ENCODE measurements around the gene FZR1.

FZR1 gene

DNA sequence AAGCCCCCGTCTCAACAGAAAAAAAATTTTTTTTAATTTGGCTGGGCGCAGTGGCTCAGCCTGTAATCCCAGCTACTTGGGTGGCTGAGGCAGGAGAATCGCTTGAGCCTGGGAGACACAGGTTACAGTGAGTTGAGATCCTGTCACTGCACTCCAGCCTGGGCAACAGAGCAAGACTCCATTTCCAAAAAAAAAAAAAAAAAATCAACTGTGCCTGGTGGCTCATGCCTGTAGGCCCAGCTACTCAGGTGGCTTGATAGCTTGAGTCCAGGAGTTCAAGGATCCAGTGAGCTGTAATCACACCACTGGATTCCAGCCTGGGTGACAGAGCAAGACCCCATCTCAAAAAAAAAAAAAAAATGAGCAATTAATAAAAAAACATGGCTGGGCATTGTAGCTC, 4.3 kb upstream of the FZR1 start:
- peaks cover 8% of the 10 kb centered on the region for H3K79me1 ChIP-seq (replicated peaks; ENCODE audit: low read length, poor library complexity, severe bottlenecking)
- no peak overlapping the region for H3K14ac ChIP-seq (ENCODE audit: low read length in 2 of 2)
- H3K23ac ChIP-seq (ENCODE audit: low read length in 2 of 2), result no peak overlapping the region
- no peak overlapping the region for H3K4ac ChIP-seq (ENCODE audit: low read depth in 1 of 2, low read length in 2 of 2)
- no peak overlapping the region for H4K91ac ChIP-seq (ENCODE audit: low read length)
- H2AK5ac ChIP-seq (ENCODE audit: low read length, severe bottlenecking), result no peak overlapping the region
- no peaks in the 10 kb centered on the region for H3K9me3 ChIP-seq (ENCODE audit: control insufficient read depth, low read length)
- H3K27ac ChIP-seq (ENCODE audit: low read length, poor library complexity, severe bottlenecking), result no peak overlapping the region
- no peak overlapping the region for H2BK5ac ChIP-seq (ENCODE audit: low read depth, low read length, poor library complexity, severe bottlenecking)
- no peak for DNase-seq
- no peak overlapping the region for H3K9ac ChIP-seq (ENCODE audit: low read length)
- H2BK12ac ChIP-seq (ENCODE audit: low read length in 2 of 2), result no peak overlapping the region
- H3K18ac ChIP-seq (ENCODE audit: low read depth in 1 of 2, low read length in 2 of 2), result no peak overlapping the region
- no peak overlapping the region for H3K4me3 ChIP-seq (ENCODE audit: insufficient read depth in 1 of 2, low read depth in 1 of 2, low read length in 2 of 2)
- WGBS, result 96% methylated on average over 3 of the region's 3 CpGs
- peaks cover 18% of the 10 kb centered on the region for H3K4me1 ChIP-seq (ENCODE audit: control insufficient read depth, insufficient read depth, low read depth, low read length)
- no peak overlapping the region for H2AFZ ChIP-seq (ENCODE audit: low read depth, low read length)
- H3K27me3 ChIP-seq (ENCODE audit: control insufficient read depth in 1 of 2, insufficient read depth in 1 of 2, low read length in 2 of 2), result no peaks in the 10 kb centered on the region
- no peak overlapping the region for H2BK120ac ChIP-seq (ENCODE audit: low read depth, low read length)
- peak overlapping the region; percentile 39 for H4K8ac ChIP-seq (ENCODE audit: low read length)
- H3K4me2 ChIP-seq (ENCODE audit: low read length, poor library complexity, severe bottlenecking), result no peak overlapping the region
- H2BK15ac ChIP-seq (ENCODE audit: low read depth, poor library complexity, severe bottlenecking), result no peak overlapping the region
- H3K36me3 ChIP-seq (ENCODE audit: control insufficient read depth in 1 of 2, insufficient read depth in 2 of 2, low read depth in 1 of 2, low read length in 2 of 2), result peaks cover 5 to 6% of the 10 kb centered on the region in 2 experiments

GRCh38 chr19:3503036-3503572, 3.0 kb upstream of the FZR1 start:
- H3K4me2 ChIP-seq (ENCODE audit: low read length, poor library complexity, severe bottlenecking), result no peak overlapping the region
- no peak overlapping the region for H4K91ac ChIP-seq (ENCODE audit: low read length)
- WGBS, result 87% methylated on average over 13 of the region's 13 CpGs
- H2BK12ac ChIP-seq (ENCODE audit: low read length in 2 of 2), result no peak overlapping the region
- H3K27ac ChIP-seq (ENCODE audit: low read length, poor library complexity, severe bottlenecking), result no peak overlapping the region
- H2BK5ac ChIP-seq (ENCODE audit: low read depth, low read length, poor library complexity, severe bottlenecking), result no peak overlapping the region
- H3K4me3 ChIP-seq (ENCODE audit: insufficient read depth in 1 of 2, low read depth in 1 of 2, low read length in 2 of 2), result no peak overlapping the region
- peak overlapping the region in 1 of 2 experiments; percentile 82 for H3K14ac ChIP-seq (ENCODE audit: low read length in 2 of 2)
- H3K4me1 ChIP-seq (ENCODE audit: control insufficient read depth, insufficient read depth, low read depth, low read length), result peaks cover 20% of the 10 kb centered on the region
- H3K9ac ChIP-seq (ENCODE audit: low read length), result no peak overlapping the region
- no peak overlapping the region for H3K4ac ChIP-seq (ENCODE audit: low read depth in 1 of 2, low read length in 2 of 2)
- no peak overlapping the region for H3K18ac ChIP-seq (ENCODE audit: low read depth in 1 of 2, low read length in 2 of 2)
- no peak overlapping the region for H2BK15ac ChIP-seq (ENCODE audit: low read depth, poor library complexity, severe bottlenecking)
- peak overlapping the region; percentile 68 for H2AK5ac ChIP-seq (ENCODE audit: low read length, severe bottlenecking)
- no peaks in the 10 kb centered on the region for H3K9me3 ChIP-seq (ENCODE audit: control insufficient read depth, low read length)
- H3K23ac ChIP-seq (ENCODE audit: low read length in 2 of 2), result no peak overlapping the region
- H3K27me3 ChIP-seq (ENCODE audit: control insufficient read depth in 1 of 2, insufficient read depth in 1 of 2, low read length in 2 of 2), result no peaks in the 10 kb centered on the region
- H2BK120ac ChIP-seq (ENCODE audit: low read depth, low read length), result no peak overlapping the region
- H3K36me3 ChIP-seq (ENCODE audit: control insufficient read depth in 1 of 2, insufficient read depth in 2 of 2, low read depth in 1 of 2, low read length in 2 of 2), result no peaks in the 10 kb centered on the region
- H4K8ac ChIP-seq (ENCODE audit: low read length), result peak overlapping the region; percentile 24
- peaks cover 3% of the 10 kb centered on the region for H3K79me1 ChIP-seq (replicated peaks; ENCODE audit: low read length, poor library complexity, severe bottlenecking)
- peak; percentile 69 for DNase-seq
- no peak overlapping the region for H2AFZ ChIP-seq (ENCODE audit: low read depth, low read length)

DNA sequence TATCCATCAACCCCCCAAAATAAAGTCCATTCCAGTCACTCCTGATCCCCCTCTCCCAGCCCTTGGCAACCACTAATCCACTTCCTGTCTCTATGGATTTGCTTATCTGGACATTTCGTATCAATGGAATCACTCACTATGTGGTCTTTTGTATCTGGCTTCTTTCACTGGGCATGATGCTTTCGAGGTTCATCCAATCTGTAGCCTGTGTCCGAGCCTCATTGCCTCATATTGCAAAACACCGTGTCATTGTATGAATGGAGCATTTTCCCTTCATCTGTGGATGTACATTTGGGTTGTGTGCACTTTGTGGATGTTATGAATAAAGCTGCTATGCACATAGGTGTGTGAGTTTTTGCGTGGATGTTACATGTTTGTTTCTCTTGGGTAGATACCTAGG, 1.4 kb upstream of the FZR1 start:
- no peak overlapping the region for H4K8ac ChIP-seq (ENCODE audit: low read length)
- H3K27ac ChIP-seq (ENCODE audit: low read length, poor library complexity, severe bottlenecking), result no peak overlapping the region
- H2AFZ ChIP-seq (ENCODE audit: low read depth, low read length), result no peak overlapping the region
- H2BK5ac ChIP-seq (ENCODE audit: low read depth, low read length, poor library complexity, severe bottlenecking), result no peak overlapping the region
- H3K18ac ChIP-seq (ENCODE audit: low read depth in 1 of 2, low read length in 2 of 2), result no peak overlapping the region
- peak overlapping the region; percentile 52 for H2AK5ac ChIP-seq (ENCODE audit: low read length, severe bottlenecking)
- H3K9ac ChIP-seq (ENCODE audit: low read length), result no peak overlapping the region
- no peak overlapping the region for H3K4me2 ChIP-seq (ENCODE audit: low read length, poor library complexity, severe bottlenecking)
- H3K4ac ChIP-seq (ENCODE audit: low read depth in 1 of 2, low read length in 2 of 2), result no peak overlapping the region
- no peak overlapping the region for H3K14ac ChIP-seq (ENCODE audit: low read length in 2 of 2)
- H2BK120ac ChIP-seq (ENCODE audit: low read depth, low read length), result no peak overlapping the region
- H2BK15ac ChIP-seq (ENCODE audit: low read depth, poor library complexity, severe bottlenecking), result no peak overlapping the region
- peaks cover 32% of the 10 kb centered on the region for H3K4me1 ChIP-seq (ENCODE audit: control insufficient read depth, insufficient read depth, low read depth, low read length)
- H3K27me3 ChIP-seq (ENCODE audit: control insufficient read depth in 1 of 2, insufficient read depth in 1 of 2, low read length in 2 of 2), result no peaks in the 10 kb centered on the region
- H3K36me3 ChIP-seq (ENCODE audit: control insufficient read depth in 1 of 2, insufficient read depth in 2 of 2, low read depth in 1 of 2, low read length in 2 of 2), result peaks cover 10% of the 10 kb centered on the region in 2 experiments
- peaks cover 3% of the 10 kb centered on the region for H3K79me1 ChIP-seq (replicated peaks; ENCODE audit: low read length, poor library complexity, severe bottlenecking)
- H2BK12ac ChIP-seq (ENCODE audit: low read length in 2 of 2), result peak overlapping the region in 1 of 2 experiments; percentile 80
- H3K9me3 ChIP-seq (ENCODE audit: control insufficient read depth, low read length), result no peaks in the 10 kb centered on the region
- WGBS, result 91% methylated on average over 5 of the region's 5 CpGs
- peak; percentile 68 for DNase-seq
- no peak overlapping the region for H4K91ac ChIP-seq (ENCODE audit: low read length)
- no peak overlapping the region for H3K23ac ChIP-seq (ENCODE audit: low read length in 2 of 2)
- peak overlapping the region in 1 of 2 experiments; percentile 96 for H3K4me3 ChIP-seq (ENCODE audit: insufficient read depth in 1 of 2, low read depth in 1 of 2, low read length in 2 of 2)

DNA sequence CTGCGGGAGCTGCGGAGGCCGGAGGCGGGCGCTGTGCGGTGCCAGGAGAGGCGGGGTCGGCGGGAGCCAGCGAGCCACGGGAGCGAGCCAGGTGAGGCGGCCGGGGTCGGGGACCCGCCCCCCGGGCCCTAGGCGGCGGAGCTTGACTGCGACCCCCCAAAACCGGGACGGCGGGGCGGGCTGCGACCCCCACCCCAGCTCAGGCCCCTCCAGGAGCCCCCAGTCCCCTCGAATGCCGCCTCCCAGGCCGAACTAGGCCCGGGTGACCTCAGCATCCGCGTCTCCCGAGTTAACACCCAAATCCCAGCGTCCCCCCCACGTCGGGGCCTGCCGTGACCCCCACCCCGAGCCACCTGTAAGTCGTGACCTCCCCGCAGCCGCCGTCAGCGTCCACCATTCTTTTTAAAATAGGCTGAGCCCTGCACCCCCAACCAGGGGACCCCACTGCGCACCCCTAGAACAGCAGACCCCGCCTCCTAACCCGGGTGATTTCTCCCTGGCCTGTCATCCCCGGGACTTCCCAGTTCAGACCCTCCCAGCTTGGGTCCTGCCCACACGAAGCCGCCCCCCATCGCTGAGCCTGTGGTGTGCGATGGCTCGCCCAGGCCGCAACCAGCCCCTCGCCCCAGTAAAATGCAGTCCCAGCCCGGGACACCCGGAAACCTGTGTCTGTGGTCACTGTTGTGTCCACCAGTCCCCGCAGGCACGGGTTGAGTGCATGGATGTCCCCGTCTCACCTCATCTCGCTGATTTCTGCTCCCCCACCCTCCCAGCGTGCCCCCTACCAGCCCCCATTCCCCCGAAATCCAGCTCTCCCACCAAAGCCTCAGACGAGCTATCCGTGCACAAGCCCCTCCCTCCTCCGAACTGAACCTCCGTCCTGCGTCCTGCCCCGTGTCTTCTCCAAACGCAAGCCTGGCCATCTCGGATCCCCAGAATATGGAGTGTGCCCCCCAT, 551 bp downstream of the FZR1 start:
- H2BK5ac ChIP-seq (ENCODE audit: low read depth, low read length, poor library complexity, severe bottlenecking), result peak overlapping the region; percentile 58
- H2BK12ac ChIP-seq (ENCODE audit: low read length in 2 of 2), result peak overlapping the region in 1 of 2 experiments; percentile 67
- peak overlapping the region; percentile 92 to 96 for H3K4me3 ChIP-seq (ENCODE audit: insufficient read depth in 1 of 2, low read depth in 1 of 2, low read length in 2 of 2)
- peaks cover 3% of the 10 kb centered on the region for H3K79me1 ChIP-seq (replicated peaks; ENCODE audit: low read length, poor library complexity, severe bottlenecking)
- H3K4me2 ChIP-seq (ENCODE audit: low read length, poor library complexity, severe bottlenecking), result peak overlapping the region; percentile 87
- H3K4ac ChIP-seq (ENCODE audit: low read depth in 1 of 2, low read length in 2 of 2), result peak overlapping the region; percentile 52 to 96
- H2BK15ac ChIP-seq (ENCODE audit: low read depth, poor library complexity, severe bottlenecking), result peak overlapping the region; percentile 97
- peak overlapping the region; percentile 24 for H3K27ac ChIP-seq (ENCODE audit: low read length, poor library complexity, severe bottlenecking)
- peaks cover 38% of the 10 kb centered on the region for H3K4me1 ChIP-seq (ENCODE audit: control insufficient read depth, insufficient read depth, low read depth, low read length)
- H3K36me3 ChIP-seq (ENCODE audit: control insufficient read depth in 1 of 2, insufficient read depth in 2 of 2, low read depth in 1 of 2, low read length in 2 of 2), result peaks cover 19 to 30% of the 10 kb centered on the region in 2 experiments
- H2AFZ ChIP-seq (ENCODE audit: low read depth, low read length), result no peak overlapping the region
- H4K8ac ChIP-seq (ENCODE audit: low read length), result peak overlapping the region; percentile 43
- H2AK5ac ChIP-seq (ENCODE audit: low read length, severe bottlenecking), result no peak overlapping the region
- peak overlapping the region; percentile 50 to 90 for H3K14ac ChIP-seq (ENCODE audit: low read length in 2 of 2)
- DNase-seq, result peak; percentile 38
- peak overlapping the region in 1 of 2 experiments; percentile 61 for H3K23ac ChIP-seq (ENCODE audit: low read length in 2 of 2)
- H3K9ac ChIP-seq (ENCODE audit: low read length), result peak overlapping the region; percentile 91
- peak overlapping the region; percentile 78 for H4K91ac ChIP-seq (ENCODE audit: low read length)
- H3K18ac ChIP-seq (ENCODE audit: low read depth in 1 of 2, low read length in 2 of 2), result peak overlapping the region; percentile 81
- H3K9me3 ChIP-seq (ENCODE audit: control insufficient read depth, low read length), result no peaks in the 10 kb centered on the region
- under 1% methylated on average over 52 of the region's 69 CpGs for WGBS
- H2BK120ac ChIP-seq (ENCODE audit: low read depth, low read length), result peak overlapping the region; percentile 80
- no peaks in the 10 kb centered on the region for H3K27me3 ChIP-seq (ENCODE audit: control insufficient read depth in 1 of 2, insufficient read depth in 1 of 2, low read length in 2 of 2)
